ENCODE measurements around the gene EFCAB6.

The EFCAB6 gene

DNA sequence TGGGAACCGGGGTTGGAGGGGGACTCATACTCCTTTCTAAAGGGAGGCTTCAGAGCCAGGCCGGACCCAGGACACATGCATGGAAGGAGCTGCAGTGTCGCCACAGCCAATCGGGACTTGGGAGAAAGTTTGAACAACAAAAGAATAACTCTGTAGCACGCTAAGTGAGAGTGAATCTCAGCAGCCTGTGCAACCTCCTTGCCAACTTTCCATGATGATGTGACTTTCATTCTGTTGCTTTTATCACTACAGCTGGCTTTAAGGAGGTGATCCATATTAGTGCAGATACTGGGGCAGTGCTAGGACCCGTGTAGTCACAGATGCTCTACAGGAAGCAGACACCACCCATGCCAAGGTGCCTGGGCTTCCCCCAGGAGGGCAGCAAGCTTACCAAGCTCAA, 243.0 kb downstream of the EFCAB6 start:
- no peak for DNase-seq

DNA sequence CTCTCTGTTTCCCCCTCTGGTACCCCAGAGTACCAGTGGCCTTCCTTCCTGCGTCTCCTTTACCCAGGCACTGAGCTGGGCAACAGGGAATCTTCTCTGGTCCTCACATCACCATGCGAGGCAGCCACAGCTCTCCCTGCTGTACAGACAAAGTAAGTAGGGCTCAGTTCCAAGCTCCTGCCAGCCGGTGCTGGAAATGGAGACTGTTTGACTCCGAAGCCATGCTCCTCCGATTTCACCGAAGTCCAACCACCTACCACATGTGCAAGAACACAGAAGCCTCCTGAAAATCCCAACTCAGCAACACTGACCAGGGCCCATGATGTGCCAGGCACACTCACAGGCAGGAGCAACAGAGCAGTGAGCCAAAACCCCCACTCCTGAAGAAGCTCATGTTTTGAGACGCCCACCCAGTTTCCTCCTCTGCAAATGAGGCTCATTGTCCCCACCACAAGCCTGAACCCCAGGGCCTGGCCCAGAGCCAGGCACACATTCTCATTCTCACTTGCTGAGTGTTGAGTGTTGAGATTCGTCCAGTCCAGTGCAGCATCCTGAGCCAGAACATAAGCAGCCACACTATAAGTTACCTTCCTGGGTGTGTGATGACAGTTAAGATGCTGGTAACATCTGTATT, 244.3 kb downstream of the EFCAB6 start:
- no peak for DNase-seq

DNA sequence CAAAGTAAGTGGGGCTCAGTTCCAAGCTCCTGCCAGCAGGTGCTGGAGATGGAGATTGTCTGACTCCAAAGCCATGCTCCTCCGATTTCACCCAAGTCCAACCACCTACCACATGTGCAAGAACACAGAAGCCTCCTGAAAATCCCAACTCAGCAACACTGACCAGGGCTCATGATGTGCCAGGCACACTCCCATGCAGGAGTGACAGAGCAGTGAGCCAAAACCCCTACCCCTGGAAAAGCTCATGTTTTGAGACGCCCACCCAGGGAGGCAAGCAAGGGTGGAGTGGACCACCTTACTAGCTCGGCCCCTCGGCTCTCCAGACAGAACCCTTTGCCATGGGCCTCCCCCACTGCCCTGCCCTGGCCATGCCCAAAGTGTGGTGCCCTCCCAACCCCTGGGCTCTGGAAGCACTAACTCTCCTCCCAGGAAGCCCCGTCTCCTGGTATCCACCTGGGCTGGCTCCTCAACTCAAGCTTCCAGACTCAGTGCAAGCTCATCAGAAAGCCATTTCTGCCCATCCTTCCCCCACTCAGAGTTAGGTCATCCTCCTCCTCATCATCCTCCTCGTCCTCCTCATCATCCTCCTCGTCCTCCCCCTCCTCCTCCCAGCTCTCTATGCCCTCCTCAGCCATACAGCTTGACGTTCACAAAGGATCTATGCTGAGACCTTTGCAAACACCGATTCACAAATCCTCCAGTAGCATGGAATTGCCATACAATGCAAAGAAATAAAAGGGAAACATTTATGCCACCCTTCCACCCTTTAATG, 245.4 kb downstream of the EFCAB6 start:
- no peak for DNase-seq

DNA sequence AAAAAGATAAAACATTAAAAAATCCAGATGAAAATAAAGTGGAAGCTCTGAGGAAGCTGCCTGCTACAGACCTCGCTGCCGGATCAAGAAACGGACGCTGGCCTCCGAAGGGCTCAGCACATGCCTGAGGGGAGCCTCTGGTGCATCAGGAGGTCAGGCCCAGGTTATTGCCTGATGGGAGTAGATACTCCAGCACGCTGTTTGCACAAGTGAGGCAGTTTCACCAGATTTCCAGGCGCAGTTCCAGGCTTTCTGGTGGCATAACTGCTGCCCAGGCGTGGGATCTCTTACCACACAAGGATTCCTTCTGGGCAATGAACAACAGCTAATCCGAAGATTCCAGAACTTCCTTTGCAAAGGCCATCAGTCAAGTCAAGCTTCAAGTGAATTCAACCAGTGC, 246.1 kb downstream of the EFCAB6 start:
- no peak for DNase-seq

DNA sequence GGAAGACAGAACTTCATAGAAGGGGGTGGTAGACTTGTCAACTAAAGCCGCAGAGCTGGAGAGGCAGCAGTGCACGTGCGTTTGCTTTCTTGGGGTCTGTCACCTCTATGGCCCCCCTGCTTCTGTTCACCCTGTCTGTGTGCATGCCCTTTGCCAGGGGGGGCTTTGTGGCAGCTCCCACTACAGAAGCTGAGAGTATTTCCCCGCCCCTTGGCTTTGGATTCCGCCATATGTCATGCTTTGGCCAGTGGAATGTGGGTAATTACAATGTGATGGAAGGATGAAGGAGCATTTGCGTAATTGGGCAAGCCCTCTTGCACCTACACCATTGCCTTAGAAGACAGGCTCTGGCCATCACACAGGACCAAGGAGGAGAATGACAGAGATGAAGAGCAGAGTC, 247.2 kb downstream of the EFCAB6 start:
- DNase-seq, result no peak

DNA sequence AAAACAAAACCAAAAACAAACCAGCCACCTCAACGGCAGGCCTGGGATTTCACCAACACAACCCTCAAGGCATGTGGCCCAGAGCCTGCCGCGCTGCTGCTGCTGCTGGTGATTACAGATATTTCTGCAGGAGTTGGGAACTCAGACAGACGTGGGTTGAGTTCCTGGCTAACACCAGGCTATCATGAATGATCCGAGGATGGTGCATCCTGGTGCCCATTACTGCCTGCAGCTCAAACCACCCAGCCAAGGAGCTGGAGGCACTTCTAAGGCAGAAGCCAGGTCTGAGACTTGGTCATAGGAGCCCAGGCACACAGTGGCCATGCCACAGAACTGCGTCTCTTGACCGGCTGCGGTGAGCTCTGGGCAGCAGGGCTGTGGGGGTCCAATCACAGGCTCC, 248.5 kb downstream of the EFCAB6 start:
- no peak for DNase-seq

DNA sequence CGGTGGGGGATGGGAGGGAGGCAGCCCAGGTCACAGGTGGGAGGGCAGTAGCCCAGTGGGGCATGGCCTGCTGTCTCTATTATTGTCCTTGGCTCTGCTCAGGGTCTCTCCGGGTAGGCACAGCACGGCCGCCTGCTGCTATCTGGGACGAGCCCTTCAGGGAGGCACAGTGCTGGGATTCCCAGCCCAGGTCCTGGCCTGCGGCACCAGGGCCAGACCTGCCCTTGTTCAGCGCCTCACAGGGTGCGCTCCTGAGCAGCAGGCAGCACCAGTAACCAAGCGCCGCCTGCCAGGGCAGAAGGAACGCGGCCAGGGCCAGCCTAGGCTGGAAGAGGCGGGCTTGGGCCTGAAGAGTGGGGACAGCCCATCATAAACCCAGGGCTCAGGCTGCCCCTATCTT, 249.3 kb downstream of the EFCAB6 start:
- no peak for DNase-seq

DNA sequence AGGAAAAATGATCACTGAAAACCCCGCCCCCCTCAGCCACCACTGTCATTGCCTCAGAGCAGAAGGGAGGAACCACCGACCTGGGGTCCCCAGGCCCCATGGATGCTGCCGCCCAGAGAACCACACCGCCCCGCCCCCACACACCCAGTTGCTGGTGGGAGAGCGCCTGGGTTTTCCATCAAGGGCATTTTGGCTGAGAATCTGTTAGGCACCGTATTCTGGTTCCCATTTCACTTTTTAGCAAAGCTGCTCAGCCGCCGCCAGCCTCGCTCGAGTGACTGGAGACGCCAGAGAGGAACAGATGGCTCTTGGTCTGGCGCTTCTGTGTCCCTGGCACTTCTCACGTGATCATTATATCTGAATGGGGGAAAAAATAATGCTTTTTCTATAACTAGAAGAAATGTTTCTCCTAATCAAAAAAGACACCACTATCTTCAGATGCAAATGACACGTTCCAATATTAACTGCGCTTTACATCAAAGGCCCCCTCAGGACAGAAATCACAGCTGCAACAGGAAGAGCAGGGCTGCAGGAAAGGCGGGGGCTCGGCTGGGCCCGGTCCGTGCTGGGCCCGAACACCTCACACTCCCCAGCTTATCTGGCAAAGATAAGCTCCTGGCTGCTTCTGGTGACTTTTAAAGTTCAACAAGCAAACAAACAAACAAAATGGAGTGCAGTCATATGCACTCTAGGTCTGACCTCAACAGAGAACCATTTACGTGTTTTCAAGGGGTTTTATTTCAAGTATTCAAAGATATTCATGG, 250.5 kb downstream of the EFCAB6 start:
- DNase-seq, result no peak

DNA sequence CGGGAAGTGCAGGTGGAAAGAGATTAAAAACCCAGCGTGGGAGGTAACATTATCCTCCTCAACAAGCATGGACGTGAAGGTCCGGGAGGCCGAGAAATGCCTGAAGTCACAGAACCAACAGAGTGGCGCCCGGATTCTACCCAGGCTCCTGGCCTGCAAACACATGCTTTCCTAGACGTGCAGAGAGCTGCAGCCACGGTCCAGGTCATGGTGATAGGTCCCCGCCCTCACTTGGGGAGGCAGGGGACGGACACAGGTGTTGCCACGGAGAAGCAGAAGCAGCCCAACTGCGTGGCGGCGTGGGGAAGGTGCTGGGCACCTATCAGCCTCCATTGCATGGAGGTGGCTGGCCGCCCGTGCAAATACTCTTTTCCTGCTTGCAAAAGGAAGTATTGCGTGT, 251.5 kb downstream of the EFCAB6 start:
- no peak for DNase-seq

DNA sequence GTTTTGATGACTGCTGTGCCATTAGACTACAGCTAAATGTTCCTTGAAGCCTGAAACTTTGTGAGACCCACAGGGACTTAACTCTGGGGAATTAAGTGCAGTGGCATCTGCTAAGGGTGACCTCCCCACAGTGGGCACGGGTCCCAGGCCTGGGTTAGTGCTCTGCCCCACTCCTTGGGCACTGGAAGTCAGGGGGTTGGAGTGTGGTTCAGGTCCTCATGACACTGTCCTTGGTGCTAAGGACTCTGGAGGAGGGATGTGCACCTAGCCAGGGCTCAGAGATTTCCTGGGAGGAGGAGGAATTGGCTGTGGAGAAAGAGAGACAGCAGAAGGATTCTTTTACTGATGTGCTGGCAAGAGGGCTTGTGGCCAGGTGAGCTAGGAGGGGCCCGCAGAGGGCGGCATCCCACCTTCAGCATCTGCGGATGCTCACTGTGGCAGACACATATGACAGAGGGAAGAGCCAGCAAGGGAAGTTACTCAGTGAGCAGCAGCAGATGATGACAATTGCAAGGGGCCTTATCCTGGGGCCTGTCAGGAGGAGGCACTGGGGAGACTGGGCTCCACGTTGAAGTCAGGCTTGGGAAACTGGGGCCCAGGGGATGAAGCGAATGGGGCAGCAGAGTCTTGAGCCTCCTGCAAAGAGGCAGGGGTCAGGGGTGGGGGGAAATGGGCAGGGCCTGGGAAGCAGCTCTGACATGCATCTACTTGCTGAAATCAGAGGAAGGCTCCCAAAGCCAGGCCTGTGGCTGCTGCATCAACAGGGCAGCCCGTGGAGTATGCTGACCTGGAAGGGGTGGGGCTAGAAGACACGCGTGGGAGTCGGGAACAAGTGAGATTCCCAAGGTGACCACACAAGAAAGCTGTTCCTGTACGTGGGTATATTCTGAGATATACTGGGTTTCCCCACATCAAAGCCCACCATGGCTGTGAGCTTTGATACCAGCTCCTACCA, 256.3 kb downstream of the EFCAB6 start:
- no peak for DNase-seq

DNA sequence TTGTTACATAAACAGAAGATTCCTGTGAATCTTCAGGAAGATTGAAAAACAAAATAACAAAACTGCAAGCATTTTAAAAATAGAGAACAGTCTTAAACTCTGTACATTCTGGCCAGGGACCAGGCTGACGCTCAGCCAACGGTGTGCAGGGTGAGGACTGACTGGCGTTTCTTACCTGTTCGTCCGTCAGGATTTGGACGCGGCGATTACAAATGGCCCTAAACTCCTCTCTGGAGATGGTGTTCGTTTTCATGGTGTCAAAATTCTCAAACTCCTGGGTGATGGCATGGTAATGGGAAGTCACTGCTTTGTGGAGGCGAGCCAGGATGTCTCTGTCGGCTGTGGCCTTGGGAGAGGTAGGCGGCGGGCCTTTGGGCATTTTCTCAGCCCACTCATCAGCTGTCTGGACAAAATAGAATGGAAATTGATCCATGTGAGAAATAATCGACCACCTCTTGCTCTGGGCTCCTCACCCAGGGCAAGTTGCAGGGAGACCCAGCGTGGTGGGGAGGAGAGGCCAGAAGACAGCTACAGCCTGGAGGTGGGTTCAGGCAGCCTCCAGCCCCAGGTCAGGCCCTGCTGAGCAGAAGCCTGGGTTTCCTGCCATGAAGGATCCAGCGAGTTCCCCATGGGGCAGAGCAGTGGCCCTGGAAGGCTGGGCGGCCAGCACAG, 257.3 kb downstream of the EFCAB6 start:
- no peak for DNase-seq

DNA sequence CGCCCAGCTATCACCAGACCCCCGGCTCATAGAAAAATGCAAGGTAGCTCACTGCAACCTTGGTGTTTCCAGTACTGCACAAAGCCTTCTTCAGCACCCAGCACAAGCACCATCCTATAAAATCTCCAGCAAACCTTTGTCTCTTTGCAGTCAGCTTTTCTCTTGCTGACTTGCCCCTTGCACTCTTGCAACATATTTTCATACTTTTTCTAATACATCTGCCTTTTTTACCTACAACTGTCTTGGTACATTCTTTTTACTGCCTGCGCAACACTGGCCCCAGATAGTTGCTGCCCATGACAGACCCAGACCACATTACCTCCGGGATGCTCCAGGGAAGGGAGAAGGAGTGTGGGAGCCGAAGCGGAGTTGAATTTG, 257.9 kb downstream of the EFCAB6 start:
- DNase-seq, result no peak

DNA sequence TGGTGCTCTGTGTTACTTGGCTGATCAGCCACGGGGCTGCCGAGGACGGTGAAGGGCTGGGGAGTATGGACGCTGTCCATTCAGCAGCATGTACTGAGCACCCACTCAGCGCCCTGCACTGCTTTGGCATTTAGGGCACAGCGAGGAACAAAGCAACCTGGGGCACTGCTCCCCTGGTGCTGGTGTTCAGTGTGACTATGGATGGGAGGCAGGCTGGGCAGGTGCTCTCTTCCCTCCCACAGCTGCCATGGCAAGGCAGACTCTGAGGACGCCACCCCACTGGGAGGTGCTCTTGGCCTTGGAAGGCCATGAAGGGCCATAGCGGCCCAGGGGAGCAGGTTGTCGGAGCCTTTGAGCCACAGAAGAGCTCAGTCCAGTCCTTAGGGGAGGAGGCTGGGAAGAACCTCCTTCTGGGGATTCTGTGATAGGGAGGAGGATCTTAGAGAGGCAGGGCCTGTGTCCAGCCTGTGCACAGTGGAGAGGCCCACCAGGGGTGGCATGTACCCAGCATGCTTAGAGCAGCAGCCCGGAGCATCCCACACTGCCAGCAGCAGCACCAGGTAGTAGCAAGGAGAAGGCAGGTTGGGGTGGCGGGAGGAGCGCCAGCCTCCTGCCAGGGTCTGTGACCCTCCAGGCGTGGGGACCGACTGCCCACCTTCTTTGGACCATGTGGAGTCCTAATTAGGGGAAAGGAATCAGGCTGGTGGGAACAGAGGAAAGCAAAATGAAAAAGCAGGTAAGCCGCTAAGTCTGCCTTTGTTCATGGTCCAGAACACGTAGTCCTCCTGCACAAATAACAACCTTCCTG, 258.4 kb downstream of the EFCAB6 start:
- DNase-seq, result no peak

DNA sequence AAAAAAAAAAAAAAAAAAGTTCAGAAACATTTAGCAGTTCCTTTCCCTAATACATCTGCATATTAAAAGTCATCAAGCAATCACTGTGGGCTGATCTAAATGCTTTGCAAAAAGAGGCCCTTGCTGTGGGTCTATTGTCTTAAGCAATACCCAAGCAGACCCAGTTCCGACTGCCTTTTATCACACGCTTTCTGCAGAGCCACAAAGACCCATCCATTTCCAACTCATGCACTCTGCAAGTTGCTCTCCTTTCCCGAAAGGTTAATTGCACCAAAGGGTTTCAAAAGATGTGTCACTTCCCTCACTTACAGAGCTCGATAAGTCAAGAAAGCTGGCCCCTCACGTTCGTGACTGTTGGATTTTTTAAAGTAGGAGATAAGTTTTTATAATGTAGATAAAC, 261.4 kb downstream of the EFCAB6 start:
- no peak for DNase-seq

DNA sequence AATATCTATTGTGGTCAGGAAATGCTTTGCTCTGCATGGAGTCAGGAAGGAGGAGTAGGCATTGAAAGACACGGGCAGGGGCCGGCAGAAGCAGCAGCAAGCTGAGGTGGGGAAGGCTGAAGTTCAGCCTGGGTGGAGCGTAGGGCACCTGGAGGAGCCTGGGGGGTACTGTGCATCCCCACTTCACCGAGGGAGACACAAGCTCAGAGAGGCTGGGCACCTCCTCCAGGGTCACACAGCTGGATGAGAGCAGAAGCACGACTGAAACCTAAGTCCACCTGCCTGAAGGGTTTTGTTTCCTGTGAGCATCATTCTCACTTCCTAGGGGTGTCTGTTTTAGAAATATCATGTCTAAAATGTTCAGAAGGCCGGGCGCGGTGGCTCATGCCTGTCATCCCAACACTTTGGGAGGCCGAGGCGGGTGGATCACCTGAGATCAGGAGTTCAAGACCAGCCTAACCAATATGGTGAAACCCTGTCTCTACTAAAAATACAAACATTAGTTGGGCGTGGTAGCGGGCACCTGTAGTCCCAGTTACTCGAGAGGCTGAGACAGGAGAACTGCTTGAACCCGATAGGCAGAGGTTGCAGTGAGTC, 262.0 kb downstream of the EFCAB6 start:
- DNase-seq, result no peak

DNA sequence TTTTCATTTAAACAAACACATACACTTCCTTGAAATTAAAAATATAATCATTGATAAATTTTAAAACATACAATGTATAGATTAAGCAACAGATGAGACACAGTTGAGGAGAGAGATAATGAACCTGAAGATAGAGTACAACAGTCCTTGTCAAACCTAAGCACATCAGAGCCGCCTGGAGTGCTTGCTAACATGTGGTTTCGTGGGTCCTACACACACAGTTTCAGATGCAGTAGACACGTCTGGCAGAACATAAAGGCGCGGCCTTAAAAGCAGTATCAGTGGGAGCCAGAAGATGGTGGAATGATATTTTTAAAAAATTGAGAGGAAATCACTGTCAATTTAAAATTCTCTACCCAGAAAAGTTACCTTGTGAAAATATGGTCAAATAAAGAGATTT, 265.9 kb downstream of the EFCAB6 start:
- no peak for DNase-seq

DNA sequence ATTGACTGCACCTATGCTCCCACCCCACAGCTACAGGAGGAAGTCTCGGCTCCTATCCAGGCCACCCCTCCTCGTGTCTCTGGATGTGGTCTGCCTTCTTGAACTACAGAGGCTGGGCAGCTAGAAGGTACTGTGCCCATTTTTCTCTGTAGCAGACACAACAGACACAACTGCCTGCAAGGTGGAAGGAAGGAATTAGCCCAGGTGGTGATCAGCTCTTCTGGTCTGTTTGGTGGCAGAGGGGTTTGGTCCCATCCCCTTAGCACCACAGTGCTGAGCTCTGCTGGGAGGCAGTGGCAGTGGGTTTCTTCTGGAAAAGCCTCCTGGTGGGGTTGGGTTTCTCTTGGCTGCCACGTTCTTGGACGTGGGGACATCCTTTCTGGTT, 267.8 kb downstream of the EFCAB6 start:
- DNase-seq, result no peak

DNA sequence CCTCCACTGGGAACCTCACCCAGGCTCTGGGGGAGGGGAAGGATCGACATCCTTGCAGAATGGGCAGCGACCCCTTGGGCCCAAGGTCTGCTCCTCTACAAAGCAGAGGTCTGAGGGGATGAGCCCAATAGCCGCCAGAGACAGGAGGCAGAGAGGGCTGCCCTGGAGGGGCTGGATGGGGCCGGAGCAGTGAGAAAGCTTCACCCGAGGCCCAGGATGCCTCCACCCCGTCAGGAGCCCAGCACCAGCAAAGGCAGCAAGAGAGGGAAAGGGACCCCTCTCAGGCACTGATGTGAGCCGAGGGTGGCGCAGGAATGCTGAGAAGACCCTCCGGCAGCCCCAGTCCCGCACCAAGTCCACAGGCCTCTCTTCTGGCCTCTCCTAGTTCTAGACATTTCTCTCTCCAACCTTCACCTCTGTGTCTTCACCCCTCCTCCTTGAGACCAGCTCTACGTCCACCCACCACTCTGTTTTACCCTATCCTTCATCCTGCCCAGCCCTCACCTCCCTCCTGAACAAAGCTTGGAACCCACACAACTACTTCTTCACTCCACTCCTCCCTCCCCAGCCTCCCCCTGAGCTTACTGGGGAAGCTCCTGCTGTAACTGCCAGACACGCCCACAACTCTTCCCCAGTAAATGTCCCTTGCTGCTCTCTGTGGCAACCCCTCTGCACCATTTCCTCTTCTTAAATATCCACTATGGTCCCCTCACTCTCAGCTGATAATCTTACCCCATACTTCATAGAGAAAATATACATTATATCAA, 268.4 kb downstream of the EFCAB6 start:
- no peak for DNase-seq

DNA sequence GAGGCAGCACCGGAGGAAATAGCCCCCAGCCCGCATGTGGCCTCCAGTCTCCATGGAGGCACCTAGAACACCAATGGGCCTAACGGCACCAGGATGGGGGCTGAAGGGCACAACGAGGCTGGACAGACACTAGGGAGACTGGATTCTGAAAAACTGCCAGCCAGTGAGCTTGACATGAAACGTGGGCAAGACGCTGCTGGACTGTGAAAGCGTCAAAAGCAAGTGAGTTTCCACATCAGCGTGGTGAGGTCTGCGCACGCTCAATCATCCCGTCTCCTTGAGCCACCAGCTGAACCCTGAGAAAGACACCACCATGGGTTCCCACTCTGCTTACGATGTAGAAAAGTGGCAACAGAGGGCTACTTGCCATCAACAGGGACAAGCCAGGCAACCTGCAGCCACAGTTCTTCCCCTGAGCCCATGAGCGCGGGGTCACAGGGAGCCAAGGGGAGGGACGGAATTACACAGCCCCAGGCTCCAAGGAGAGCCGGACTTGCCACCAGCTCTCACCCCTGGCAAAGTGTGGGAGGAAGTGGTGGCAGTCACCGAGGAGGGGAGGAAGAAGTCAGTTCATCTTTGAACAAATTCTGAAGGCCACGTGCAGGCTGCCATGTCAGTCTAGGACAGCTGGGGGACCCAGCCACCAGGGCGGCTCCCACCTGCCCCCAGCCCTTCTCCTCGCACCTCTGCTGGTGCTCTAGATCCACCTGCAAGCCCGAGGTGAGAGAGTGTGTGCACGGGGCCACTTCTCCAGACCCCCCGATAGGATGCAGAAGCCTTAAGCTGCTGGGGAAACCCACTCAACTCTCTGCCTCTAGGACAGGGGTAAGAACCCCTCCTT, 269.2 kb downstream of the EFCAB6 start:
- no peak for DNase-seq

Measured in stimulated activated CD4-positive, alpha-beta T cell treated with anti-CD3 and anti-CD28 coated beads, Interleukin-12 subunit alpha, Interleukin-12 subunit beta, amount 100 ng/mL, for 4 hours (primary cell).